ENCODE measurements around the gene WEE1.

Gene WEE1

DNA sequence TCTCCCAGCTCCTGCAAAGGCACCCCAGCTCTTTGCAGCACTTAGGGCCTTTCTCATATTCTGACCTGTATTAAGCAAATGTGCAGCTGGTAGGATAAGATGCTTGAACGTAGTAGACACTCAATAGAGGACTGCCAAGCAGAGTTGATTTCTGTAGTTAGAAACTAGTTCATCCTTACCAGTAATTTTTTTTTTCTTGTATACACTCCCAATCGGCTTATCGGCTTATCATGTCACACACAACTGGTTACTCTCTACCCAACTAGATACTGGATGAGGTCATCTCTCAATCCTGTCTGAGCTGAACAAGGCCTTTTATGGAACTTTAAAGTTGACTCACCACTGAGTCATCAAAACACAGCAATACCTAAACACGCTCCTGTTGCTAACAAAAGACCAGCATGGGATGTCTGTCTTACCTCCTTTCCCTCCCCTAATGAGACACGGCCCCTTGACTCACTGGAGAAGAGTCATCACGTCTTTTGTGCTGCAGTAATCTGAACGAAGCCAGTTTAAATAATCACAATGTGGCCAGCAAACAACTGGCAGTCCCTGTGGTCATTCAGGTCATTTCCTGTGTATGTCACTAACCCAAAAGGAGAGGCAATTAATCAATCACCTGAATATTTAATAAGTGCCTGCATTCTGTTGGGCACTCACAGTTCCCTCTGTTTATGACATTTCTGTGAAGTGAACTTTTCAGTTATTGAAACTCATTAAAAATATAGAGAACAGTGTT lies 7.5 kb upstream of the WEE1 start (continued):
- TF ChIP-seq GLIS1 (tag by site-specific recombination; IDR thresholded peaks at IDR 0.05) (peak; percentile 72), ZNF426 (tag by site-specific recombination; IDR thresholded peaks at IDR 0.05) (no peak), ZNF2 (tag by site-specific recombination; IDR thresholded peaks at IDR 0.05) (peak; percentile 97), ZNF571 (tag by site-specific recombination; IDR thresholded peaks at IDR 0.05) (no peak), ZNF629 (tag by site-specific recombination; IDR thresholded peaks at IDR 0.05) (peak; percentile 98), SP2 (tag by site-specific recombination; IDR thresholded peaks at IDR 0.05) (peak; percentile 51), GLI2 (tag by site-specific recombination; IDR thresholded peaks at IDR 0.05; ENCODE audit: borderline replicate concordance, low read depth) (peak; percentile 46; the same call in 1 of the 2 replicates), ZBTB8A (tag by site-specific recombination; IDR thresholded peaks at IDR 0.05) (0 out of 2 replicates have a peak, but pooled peaks have one; percentile 20), ZNF114 (tag by site-specific recombination; IDR thresholded peaks at IDR 0.05) (no peak), KLF16 (tag by site-specific recombination; IDR thresholded peaks at IDR 0.05) (no peak), ZBTB48 (tag by site-specific recombination; IDR thresholded peaks at IDR 0.05) (peak; percentile 95), ZNF544 (tag by site-specific recombination; IDR thresholded peaks at IDR 0.05) (no peak), ZNF621 (tag by site-specific recombination; IDR thresholded peaks at IDR 0.05) (no peak), BCL11A (tag by site-specific recombination; IDR thresholded peaks at IDR 0.05; ENCODE audit: low read depth) (0 out of 2 replicates have a peak, but pooled peaks have one; percentile 40), ZNF510 (tag by site-specific recombination; IDR thresholded peaks at IDR 0.05; ENCODE audit: insufficient replicate concordance) (peak; percentile 73), ZNF174 (tag by site-specific recombination; IDR thresholded peaks at IDR 0.05) (no peak), ZNF433 (tag by site-specific recombination; IDR thresholded peaks at IDR 0.05; ENCODE audit: low read depth) (no peak), ZNF549 (tag by site-specific recombination; IDR thresholded peaks at IDR 0.05) (no peak), ZNF416 (tag by site-specific recombination; IDR thresholded peaks at IDR 0.05) (no peak), MYNN (tag by site-specific recombination; IDR thresholded peaks at IDR 0.05; ENCODE audit: borderline replicate concordance) (no peak), REPIN1 (tag by site-specific recombination; IDR thresholded peaks at IDR 0.05; ENCODE audit: low read depth) (no peak), ZNF830 (tag by site-specific recombination; IDR thresholded peaks at IDR 0.05; ENCODE audit: low read depth) (no peak), ZNF664 (tag by site-specific recombination; IDR thresholded peaks at IDR 0.05) (peak; percentile 77; the same call in 1 of the 2 replicates), ZSCAN23 (tag by site-specific recombination; IDR thresholded peaks at IDR 0.05) (peak; percentile 92), ZNF202 (tag by site-specific recombination; IDR thresholded peaks at IDR 0.05; ENCODE audit: borderline replicate concordance) (no peak)
- TF ChIP-seq, protein P1, sequence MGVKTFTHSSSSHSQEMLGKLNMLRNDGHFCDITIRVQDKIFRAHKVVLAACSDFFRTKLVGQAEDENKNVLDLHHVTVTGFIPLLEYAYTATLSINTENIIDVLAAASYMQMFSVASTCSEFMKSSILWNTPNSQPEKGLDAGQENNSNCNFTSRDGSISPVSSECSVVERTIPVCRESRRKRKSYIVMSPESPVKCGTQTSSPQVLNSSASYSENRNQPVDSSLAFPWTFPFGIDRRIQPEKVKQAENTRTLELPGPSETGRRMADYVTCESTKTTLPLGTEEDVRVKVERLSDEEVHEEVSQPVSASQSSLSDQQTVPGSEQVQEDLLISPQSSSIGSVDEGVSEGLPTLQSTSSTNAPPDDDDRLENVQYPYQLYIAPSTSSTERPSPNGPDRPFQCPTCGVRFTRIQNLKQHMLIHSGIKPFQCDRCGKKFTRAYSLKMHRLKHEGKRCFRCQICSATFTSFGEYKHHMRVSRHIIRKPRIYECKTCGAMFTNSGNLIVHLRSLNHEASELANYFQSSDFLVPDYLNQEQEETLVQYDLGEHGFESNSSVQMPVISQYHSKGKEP (tag by site-specific recombination; IDR thresholded peaks at IDR 0.05) = 0 out of 2 replicates have a peak, but pooled peaks have one; percentile 6
- TF ChIP-seq, protein P2, sequence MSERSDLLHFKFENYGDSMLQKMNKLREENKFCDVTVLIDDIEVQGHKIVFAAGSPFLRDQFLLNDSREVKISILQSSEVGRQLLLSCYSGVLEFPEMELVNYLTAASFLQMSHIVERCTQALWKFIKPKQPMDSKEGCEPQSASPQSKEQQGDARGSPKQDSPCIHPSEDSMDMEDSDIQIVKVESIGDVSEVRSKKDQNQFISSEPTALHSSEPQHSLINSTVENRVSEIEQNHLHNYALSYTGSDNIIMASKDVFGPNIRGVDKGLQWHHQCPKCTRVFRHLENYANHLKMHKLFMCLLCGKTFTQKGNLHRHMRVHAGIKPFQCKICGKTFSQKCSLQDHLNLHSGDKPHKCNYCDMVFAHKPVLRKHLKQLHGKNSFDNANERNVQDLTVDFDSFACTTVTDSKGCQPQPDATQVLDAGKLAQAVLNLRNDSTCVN (tag by site-specific recombination; optimal IDR thresholded peaks at IDR 0.05) = no peak
- TF ChIP-seq, protein P3, sequence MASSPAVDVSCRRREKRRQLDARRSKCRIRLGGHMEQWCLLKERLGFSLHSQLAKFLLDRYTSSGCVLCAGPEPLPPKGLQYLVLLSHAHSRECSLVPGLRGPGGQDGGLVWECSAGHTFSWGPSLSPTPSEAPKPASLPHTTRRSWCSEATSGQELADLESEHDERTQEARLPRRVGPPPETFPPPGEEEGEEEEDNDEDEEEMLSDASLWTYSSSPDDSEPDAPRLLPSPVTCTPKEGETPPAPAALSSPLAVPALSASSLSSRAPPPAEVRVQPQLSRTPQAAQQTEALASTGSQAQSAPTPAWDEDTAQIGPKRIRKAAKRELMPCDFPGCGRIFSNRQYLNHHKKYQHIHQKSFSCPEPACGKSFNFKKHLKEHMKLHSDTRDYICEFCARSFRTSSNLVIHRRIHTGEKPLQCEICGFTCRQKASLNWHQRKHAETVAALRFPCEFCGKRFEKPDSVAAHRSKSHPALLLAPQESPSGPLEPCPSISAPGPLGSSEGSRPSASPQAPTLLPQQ (tag by site-specific recombination; IDR thresholded peaks at IDR 0.05) = peak; percentile 92
- TF ChIP-seq, protein P4, sequence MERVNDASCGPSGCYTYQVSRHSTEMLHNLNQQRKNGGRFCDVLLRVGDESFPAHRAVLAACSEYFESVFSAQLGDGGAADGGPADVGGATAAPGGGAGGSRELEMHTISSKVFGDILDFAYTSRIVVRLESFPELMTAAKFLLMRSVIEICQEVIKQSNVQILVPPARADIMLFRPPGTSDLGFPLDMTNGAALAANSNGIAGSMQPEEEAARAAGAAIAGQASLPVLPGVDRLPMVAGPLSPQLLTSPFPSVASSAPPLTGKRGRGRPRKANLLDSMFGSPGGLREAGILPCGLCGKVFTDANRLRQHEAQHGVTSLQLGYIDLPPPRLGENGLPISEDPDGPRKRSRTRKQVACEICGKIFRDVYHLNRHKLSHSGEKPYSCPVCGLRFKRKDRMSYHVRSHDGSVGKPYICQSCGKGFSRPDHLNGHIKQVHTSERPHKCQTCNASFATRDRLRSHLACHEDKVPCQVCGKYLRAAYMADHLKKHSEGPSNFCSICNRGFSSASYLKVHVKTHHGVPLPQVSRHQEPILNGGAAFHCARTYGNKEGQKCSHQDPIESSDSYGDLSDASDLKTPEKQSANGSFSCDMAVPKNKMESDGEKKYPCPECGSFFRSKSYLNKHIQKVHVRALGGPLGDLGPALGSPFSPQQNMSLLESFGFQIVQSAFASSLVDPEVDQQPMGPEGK (tag by site-specific recombination; IDR thresholded peaks at IDR 0.05) = peak; percentile 84
- TF ChIP-seq, protein P5, sequence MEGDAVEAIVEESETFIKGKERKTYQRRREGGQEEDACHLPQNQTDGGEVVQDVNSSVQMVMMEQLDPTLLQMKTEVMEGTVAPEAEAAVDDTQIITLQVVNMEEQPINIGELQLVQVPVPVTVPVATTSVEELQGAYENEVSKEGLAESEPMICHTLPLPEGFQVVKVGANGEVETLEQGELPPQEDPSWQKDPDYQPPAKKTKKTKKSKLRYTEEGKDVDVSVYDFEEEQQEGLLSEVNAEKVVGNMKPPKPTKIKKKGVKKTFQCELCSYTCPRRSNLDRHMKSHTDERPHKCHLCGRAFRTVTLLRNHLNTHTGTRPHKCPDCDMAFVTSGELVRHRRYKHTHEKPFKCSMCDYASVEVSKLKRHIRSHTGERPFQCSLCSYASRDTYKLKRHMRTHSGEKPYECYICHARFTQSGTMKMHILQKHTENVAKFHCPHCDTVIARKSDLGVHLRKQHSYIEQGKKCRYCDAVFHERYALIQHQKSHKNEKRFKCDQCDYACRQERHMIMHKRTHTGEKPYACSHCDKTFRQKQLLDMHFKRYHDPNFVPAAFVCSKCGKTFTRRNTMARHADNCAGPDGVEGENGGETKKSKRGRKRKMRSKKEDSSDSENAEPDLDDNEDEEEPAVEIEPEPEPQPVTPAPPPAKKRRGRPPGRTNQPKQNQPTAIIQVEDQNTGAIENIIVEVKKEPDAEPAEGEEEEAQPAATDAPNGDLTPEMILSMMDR (tag by site-specific recombination; IDR thresholded peaks at IDR 0.05) = no peak
- TF ChIP-seq, protein P6, sequence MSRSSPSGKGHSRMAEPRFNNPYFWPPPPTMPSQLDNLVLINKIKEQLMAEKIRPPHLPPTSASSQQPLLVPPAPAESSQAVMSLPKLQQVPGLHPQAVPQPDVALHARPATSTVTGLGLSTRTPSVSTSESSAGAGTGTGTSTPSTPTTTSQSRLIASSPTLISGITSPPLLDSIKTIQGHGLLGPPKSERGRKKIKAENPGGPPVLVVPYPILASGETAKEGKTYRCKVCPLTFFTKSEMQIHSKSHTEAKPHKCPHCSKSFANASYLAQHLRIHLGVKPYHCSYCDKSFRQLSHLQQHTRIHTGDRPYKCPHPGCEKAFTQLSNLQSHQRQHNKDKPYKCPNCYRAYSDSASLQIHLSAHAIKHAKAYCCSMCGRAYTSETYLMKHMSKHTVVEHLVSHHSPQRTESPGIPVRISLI (tag by site-specific recombination; IDR thresholded peaks at IDR 0.05) = peak; percentile 91

Measured in HEK293 (cell line).